PFSK-1 (cell line): ENCODE data around the gene REPS2.

Experiments
- POLR2AphosphoS5 ChIP-seq: IDR thresholded peaks from 2 replicates; pipeline ENCODE4 v1.6.1; 2012; ENCODE audit warnings: low read depth, mild to moderate bottlenecking, control low read depth, low read length, moderate library complexity
- TAF1 ChIP-seq: IDR thresholded peaks from 2 replicates; pipeline ENCODE4 v1.6.1; 2012; ENCODE audit warnings: low read length, control low read depth, borderline replicate concordance; ENCODE audit not compliant: insufficient read depth
- TF ChIP-seq, protein P1 (sequence below), 2 experiments: IDR thresholded peaks; 2 replicates each; pipeline versions ENCODE4 v1.6.1 to v1.8.0; 2011 to 2012; ENCODE audit warnings: low read depth in 2 of 2, low read length in 2 of 2, control low read depth in 1 of 2, inconsistent platforms in 1 of 2, mild to moderate bottlenecking in 1 of 2, moderate library complexity in 1 of 2; ENCODE audit not compliant: insufficient read depth in 1 of 2

DNA sequence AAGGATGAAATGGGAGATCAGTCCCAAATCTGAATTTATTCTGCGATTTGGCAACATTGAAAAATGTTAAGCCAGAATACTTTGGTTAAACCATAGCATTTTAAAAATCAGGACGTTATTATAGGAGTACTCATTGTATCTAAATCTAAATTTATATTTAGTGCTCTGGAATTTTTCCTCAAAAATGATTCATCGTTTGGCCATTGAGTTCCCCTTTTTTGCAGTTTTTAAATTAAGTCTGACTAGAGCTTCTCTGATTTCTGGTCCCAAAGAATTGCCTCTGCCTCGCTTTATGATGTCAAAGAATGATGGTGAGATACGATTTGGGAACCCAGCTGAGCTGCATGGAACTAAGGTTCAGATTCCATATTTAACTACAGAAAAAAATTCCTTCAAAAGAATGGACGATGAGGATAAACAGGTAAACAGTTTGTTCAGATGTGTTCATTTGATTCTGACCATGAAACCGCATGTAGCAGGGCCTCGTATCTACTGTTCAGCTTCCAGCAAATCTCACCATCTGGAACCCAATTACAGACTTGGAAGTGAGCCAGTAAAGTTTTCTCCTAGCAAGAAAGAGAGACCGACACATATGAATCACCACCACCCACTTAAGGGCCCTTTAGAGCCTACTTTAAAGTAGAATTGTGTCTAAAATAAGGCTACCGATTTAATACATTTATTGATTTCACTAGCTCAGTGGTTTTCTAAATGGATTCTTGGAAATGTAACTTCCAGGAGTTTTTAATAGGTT lies 75.6 kb downstream of the REPS2 start:
- TF ChIP-seq POLR2AphosphoS5 = no peak
- TF ChIP-seq, protein P1, sequence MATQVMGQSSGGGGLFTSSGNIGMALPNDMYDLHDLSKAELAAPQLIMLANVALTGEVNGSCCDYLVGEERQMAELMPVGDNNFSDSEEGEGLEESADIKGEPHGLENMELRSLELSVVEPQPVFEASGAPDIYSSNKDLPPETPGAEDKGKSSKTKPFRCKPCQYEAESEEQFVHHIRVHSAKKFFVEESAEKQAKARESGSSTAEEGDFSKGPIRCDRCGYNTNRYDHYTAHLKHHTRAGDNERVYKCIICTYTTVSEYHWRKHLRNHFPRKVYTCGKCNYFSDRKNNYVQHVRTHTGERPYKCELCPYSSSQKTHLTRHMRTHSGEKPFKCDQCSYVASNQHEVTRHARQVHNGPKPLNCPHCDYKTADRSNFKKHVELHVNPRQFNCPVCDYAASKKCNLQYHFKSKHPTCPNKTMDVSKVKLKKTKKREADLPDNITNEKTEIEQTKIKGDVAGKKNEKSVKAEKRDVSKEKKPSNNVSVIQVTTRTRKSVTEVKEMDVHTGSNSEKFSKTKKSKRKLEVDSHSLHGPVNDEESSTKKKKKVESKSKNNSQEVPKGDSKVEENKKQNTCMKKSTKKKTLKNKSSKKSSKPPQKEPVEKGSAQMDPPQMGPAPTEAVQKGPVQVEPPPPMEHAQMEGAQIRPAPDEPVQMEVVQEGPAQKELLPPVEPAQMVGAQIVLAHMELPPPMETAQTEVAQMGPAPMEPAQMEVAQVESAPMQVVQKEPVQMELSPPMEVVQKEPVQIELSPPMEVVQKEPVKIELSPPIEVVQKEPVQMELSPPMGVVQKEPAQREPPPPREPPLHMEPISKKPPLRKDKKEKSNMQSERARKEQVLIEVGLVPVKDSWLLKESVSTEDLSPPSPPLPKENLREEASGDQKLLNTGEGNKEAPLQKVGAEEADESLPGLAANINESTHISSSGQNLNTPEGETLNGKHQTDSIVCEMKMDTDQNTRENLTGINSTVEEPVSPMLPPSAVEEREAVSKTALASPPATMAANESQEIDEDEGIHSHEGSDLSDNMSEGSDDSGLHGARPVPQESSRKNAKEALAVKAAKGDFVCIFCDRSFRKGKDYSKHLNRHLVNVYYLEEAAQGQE (IDR thresholded peaks at IDR 0.05; ENCODE audit: insufficient read depth in 1 of 2, low read depth in 2 of 2, low read length in 2 of 2) = no peak
- no peak for TF ChIP-seq TAF1
